H1 (cell line): ENCODE results near the gene CRACDL. TPM values are rescaled to one million over a fixed set of nuclear protein-coding genes. Genes with fewer than 3 reads are reported as not detected.

Experiments
- CTCF ChIA-PET: fragments of 300-600 bp; sonication (Branson Sonifier 250); formaldehyde crosslinking; loops from one replicate; lab custom pipeline; 2021; ENCODE audit not compliant: partially characterized antibody; lab: Charles Lee
- POLR2A ChIA-PET: fragments of 300-600 bp; sonication (Branson Sonifier 250); formaldehyde crosslinking; loops from one replicate; lab custom pipeline; 2021; ENCODE audit warnings: inconsistent platforms; ENCODE audit not compliant: partially characterized antibody; lab: Charles Lee
- DNase-seq, 2 experiments: peaks; one replicate each; pipeline versions ENCODE4 v3.0.0 to v3.0.0-alpha.2; 2010 to 2022; ENCODE audit warnings: low spot score in 2 of 2, low read depth in 1 of 2, mixed read lengths in 1 of 2
- FAIRE-seq: peaks from 2 replicates; lab custom pipeline; 2011; peaks lifted over from hg19 to GRCh38; lab: Jason Lieb, UNC
- H2AFZ ChIP-seq: 2 replicates; pipeline ENCODE4 v1.8.1; 2012; ENCODE audit warnings: low read length, inconsistent platforms
- H2AK5ac ChIP-seq: 2 replicates; pipeline ENCODE4 v1.6.1; 2013; ENCODE audit warnings: low read depth, low read length
- H2BK120ac ChIP-seq: replicated peaks from 2 replicates; pipeline ENCODE3; 2013; ENCODE audit warnings: low read depth, low read length, inconsistent platforms
- H2BK12ac ChIP-seq: 2 replicates; pipeline ENCODE4 v1.6.1; 2013; ENCODE audit warnings: low read depth, low read length
- H2BK15ac ChIP-seq: 2 replicates; pipeline ENCODE4 v1.6.1; 2013; ENCODE audit warnings: low read length
- H2BK20ac ChIP-seq: 2 replicates; pipeline ENCODE4 v1.6.1; 2013; ENCODE audit warnings: low read length
- H2BK5ac ChIP-seq: 2 replicates; pipeline ENCODE4 v1.6.1; 2013; ENCODE audit warnings: low read depth, low read length
- H3K14ac ChIP-seq: 2 replicates; pipeline ENCODE4 v1.6.1; 2013; ENCODE audit warnings: inconsistent platforms; ENCODE audit not compliant: insufficient read length
- H3K18ac ChIP-seq: 2 replicates; pipeline ENCODE4 v1.6.1; 2013; ENCODE audit warnings: low read length; ENCODE audit errors: extremely low read depth
- H3K23ac ChIP-seq: 2 replicates; pipeline ENCODE4 v1.6.1; 2013; ENCODE audit warnings: inconsistent platforms; ENCODE audit not compliant: insufficient read length
- H3K23me2 ChIP-seq: 2 replicates; pipeline ENCODE4 v1.6.1; 2013; ENCODE audit warnings: low read depth, low read length
- H3K27ac ChIP-seq: 2 replicates; pipeline ENCODE4 v1.6.1; 2011; ENCODE audit warnings: low read depth, low read length, inconsistent platforms
- H3K27me3 ChIP-seq, 4 experiments: replicated peaks in 1 of 4; 1 replicate in 1 of 4; 2 replicates in 3 of 4; pipeline versions ENCODE4 v1.6.1 to v1.8.1; 2011 to 2013; ENCODE audit warnings: low read length in 3 of 4, mild to moderate bottlenecking in 3 of 4, inconsistent platforms in 2 of 4, mixed read lengths in 2 of 4, moderate library complexity in 1 of 4; ENCODE audit not compliant: control insufficient read depth in 3 of 4, insufficient read depth in 3 of 4; ENCODE audit errors: extremely low read depth in 1 of 4
- H3K36me3 ChIP-seq, 4 experiments: 2 replicates each; pipeline versions ENCODE4 v1.6.1 to v1.8.1; 2011 to 2013; ENCODE audit warnings: mild to moderate bottlenecking in 4 of 4, low read length in 3 of 4, moderate library complexity in 2 of 4, control low read depth in 1 of 4, inconsistent platforms in 1 of 4; ENCODE audit not compliant: insufficient read depth in 4 of 4, control insufficient read depth in 2 of 4
- H3K4ac ChIP-seq: replicated peaks from 2 replicates; pipeline ENCODE3; 2013; ENCODE audit warnings: low read length, low read depth, mixed read lengths, inconsistent platforms; ENCODE audit not compliant: insufficient read length
- H3K4me1 ChIP-seq, 4 experiments: replicated peaks in 1 of 4; 1 replicate in 1 of 4; 2 replicates in 3 of 4; pipeline versions ENCODE4 v1.6.1 to v1.8.1; 2011 to 2013; ENCODE audit warnings: low read length in 3 of 4, inconsistent platforms in 2 of 4, mixed read lengths in 1 of 4; ENCODE audit not compliant: insufficient read depth in 4 of 4, control insufficient read depth in 3 of 4
- H3K4me2 ChIP-seq, 2 experiments: 2 replicates each; pipeline versions ENCODE4 v1.6.1 to v1.8.1; 2011 to 2013; ENCODE audit warnings: low read depth in 2 of 2, low read length in 2 of 2, control low read depth in 1 of 2, inconsistent platforms in 1 of 2, mild to moderate bottlenecking in 1 of 2; ENCODE audit not compliant: insufficient read depth in 1 of 2
- H3K4me3 ChIP-seq, 4 experiments: fragments of 200-600, 300-600 bp in 1 of 4; sonication (generic), shearing (Covaris generic), sonication (Bioruptor Twin) in 1 of 4; 2 replicates each; pipeline versions ENCODE4 v1.5.1 to v1.8.1; 2011 to 2016; ENCODE audit warnings: low read length in 4 of 4, low read depth in 3 of 4, control low read depth in 2 of 4, inconsistent platforms in 2 of 4, mild to moderate bottlenecking in 2 of 4, mixed read lengths in 1 of 4, moderate library complexity in 1 of 4; ENCODE audit not compliant: insufficient read depth in 2 of 4; ENCODE audit errors: extremely low read depth in 1 of 4
- H3K56ac ChIP-seq: replicated peaks from 2 replicates; pipeline ENCODE3; 2013; ENCODE audit warnings: low read depth, mild to moderate bottlenecking, mixed read lengths, low read length, inconsistent platforms; ENCODE audit not compliant: insufficient read length
- H3K79me1 ChIP-seq: 2 replicates; pipeline ENCODE4 v1.6.1; 2013; ENCODE audit warnings: low read depth, low read length, control low read depth
- H3K79me2 ChIP-seq, 2 experiments: 2 replicates each; pipeline versions ENCODE4 v1.6.1 to v1.8.1; 2012 to 2013; ENCODE audit warnings: low read length in 2 of 2, mild to moderate bottlenecking in 2 of 2, inconsistent platforms in 1 of 2; ENCODE audit not compliant: insufficient read depth in 2 of 2, control insufficient read depth in 1 of 2
- H3K9ac ChIP-seq, 4 experiments: replicated peaks in 1 of 4; 1 replicate in 1 of 4; 2 replicates in 3 of 4; pipeline versions ENCODE4 v1.6.1 to v1.8.1; 2011 to 2013; ENCODE audit warnings: low read depth in 3 of 4, low read length in 3 of 4, control low read depth in 2 of 4, mild to moderate bottlenecking in 2 of 4, moderate library complexity in 2 of 4, inconsistent platforms in 1 of 4; ENCODE audit errors: extremely low read depth in 1 of 4
- H3K9me3 ChIP-seq, 2 experiments: 2 replicates each; pipeline versions ENCODE4 v1.6.1 to v1.8.1; 2012 to 2013; ENCODE audit warnings: mild to moderate bottlenecking in 2 of 2, moderate library complexity in 2 of 2, control low read depth in 1 of 2, inconsistent platforms in 1 of 2, low read depth in 1 of 2, low read length in 1 of 2, mixed read lengths in 1 of 2; ENCODE audit not compliant: insufficient read depth in 2 of 2
- H4K20me1 ChIP-seq, 2 experiments: replicated peaks in 1 of 2; 2 replicates each; pipeline versions ENCODE3 to v1.8.1; 2011 to 2013; ENCODE audit warnings: inconsistent platforms in 2 of 2, low read length in 2 of 2, mild to moderate bottlenecking in 1 of 2; ENCODE audit not compliant: insufficient read depth in 2 of 2, control insufficient read depth in 1 of 2
- H4K5ac ChIP-seq: 2 replicates; pipeline ENCODE4 v1.6.1; 2013; ENCODE audit warnings: low read length, low read depth, mixed read lengths, inconsistent platforms; ENCODE audit not compliant: insufficient read length
- H4K8ac ChIP-seq: 2 replicates; pipeline ENCODE4 v1.8.0; 2013; ENCODE audit warnings: mild to moderate bottlenecking, moderate library complexity, low read length, inconsistent platforms; ENCODE audit not compliant: insufficient read depth; ENCODE audit errors: extremely low read depth
- H4K91ac ChIP-seq: replicated peaks from 2 replicates; pipeline ENCODE3; 2013; ENCODE audit warnings: low read length, mixed read lengths, inconsistent platforms; ENCODE audit not compliant: insufficient read length
- CBX5 ChIP-seq: fragments of 300-800, 300-1000 bp; sonication (generic); IDR thresholded peaks from 2 replicates; pipeline ENCODE4 v1.7.1; 2016; ENCODE audit warnings: antibody characterized with exemption, low read length, low read depth
- CHD1 ChIP-seq: IDR thresholded peaks from 2 replicates; pipeline ENCODE4 v1.6.1; 2012; ENCODE audit warnings: low read depth, low read length, improper control_type of control experiment
- EGR1 ChIP-seq: IDR thresholded peaks from 2 replicates; pipeline ENCODE4 v1.6.1; 2011; ENCODE audit warnings: low read depth, low read length, borderline replicate concordance
- EZH2 ChIP-seq: fragments of 200-600 bp; sonication (generic); IDR thresholded peaks from 2 replicates; pipeline ENCODE4 v1.7.1; 2012; ENCODE audit warnings: low read depth, mild to moderate bottlenecking, moderate library complexity, low read length, inconsistent platforms; ENCODE audit not compliant: severe bottlenecking
- HDAC2 ChIP-seq, 2 experiments: fragments of 300-600 bp in 1 of 2; sonication (generic) in 1 of 2; IDR thresholded peaks; 2 replicates each; pipeline ENCODE4 v1.6.1; 2011 to 2012; ENCODE audit warnings: low read depth in 2 of 2, low read length in 2 of 2, mild to moderate bottlenecking in 2 of 2, moderate library complexity in 2 of 2, borderline replicate concordance in 1 of 2, inconsistent platforms in 1 of 2
- JUND ChIP-seq: IDR thresholded peaks from 2 replicates; pipeline ENCODE4 v1.6.1; 2011; ENCODE audit warnings: mild to moderate bottlenecking, improper control_type of control experiment, low read length
- KDM1A ChIP-seq: fragments of 200-600, 300-600 bp; sonication (generic); IDR thresholded peaks from 2 replicates; pipeline ENCODE4 v1.7.1; 2016; ENCODE audit warnings: mild to moderate bottlenecking, low read length, borderline replicate concordance
- POLR2AphosphoS5 ChIP-seq: IDR thresholded peaks from 2 replicates; pipeline ENCODE4 v1.6.1; 2011; ENCODE audit warnings: low read depth, low read length
- RBBP5 ChIP-seq: IDR thresholded peaks from 2 replicates; pipeline ENCODE4 v1.7.1; 2012; ENCODE audit warnings: low read depth, mild to moderate bottlenecking, inconsistent platforms, low read length, moderate library complexity, borderline replicate concordance
- SP1 ChIP-seq: IDR thresholded peaks from 2 replicates; pipeline ENCODE4 v1.6.1; 2011; ENCODE audit warnings: low read depth, low read length
- TCF12 ChIP-seq: IDR thresholded peaks from 2 replicates; pipeline ENCODE4 v1.6.1; 2011; ENCODE audit warnings: low read depth, mild to moderate bottlenecking, low read length
- YY1 ChIP-seq: IDR thresholded peaks from 2 replicates; pipeline ENCODE4 v1.6.1; 2011; ENCODE audit warnings: low read depth, mild to moderate bottlenecking, low read length
- WGBS, 2 experiments: shearing (Covaris generic) in 1 of 2; methylation state at CpG; one replicate each; pipeline versions ENCODE4 v1.1.6 to v1.1.7; 2013 to 2015; ENCODE audit warnings: low lambda C conversion rate in 2 of 2, mixed read lengths in 2 of 2, inconsistent platforms in 1 of 2, low coverage in 1 of 2, missing lambda C conversion rate in 1 of 2; ENCODE audit not compliant: insufficient replicate concordance in 2 of 2, insufficient coverage in 1 of 2, insufficient read length in 1 of 2; ENCODE audit errors: extremely low coverage in 1 of 2, missing lambda C conversion rate in 1 of 2; 5-methylcytosine and 5-hydroxymethylcytosine counted together
- polyA plus RNA-seq, 7 experiments: library from polyadenylated mRNA; depleted of rRNA in 3 of 7; stranded (reverse) in 5 of 7; unstranded in 2 of 7; fragments of >200 nt in 5 of 7; fragments of 200-250 nt in 2 of 7; gene quantifications; 1 replicate in 5 of 7; 2 replicates in 1 of 7; 4 replicates in 1 of 7; pipeline versions ENCODE4 v1.2.1 to v1.2.3, GENCODE V29; 2011 to 2013; ENCODE audit warnings: missing spikeins in 2 of 7, mixed read lengths in 2 of 7
- total RNA-seq: library from RNA; stranded (reverse); fragmentation: NEBNext Ultra II Directional; extraction: Animal tissue kit (Norgen Biotek cat#: 25700); gene quantifications from 2 replicates; pipeline ENCODE4 v1.2.1, GENCODE V29; 2021

CRACDL gene
- total and polyA plus RNA-seq, 2 of the 8 experiments (the other 6 are each of a cell fraction or from before 2014, with no cell fraction given) = 0.07 to 0.38 TPM

DNA sequence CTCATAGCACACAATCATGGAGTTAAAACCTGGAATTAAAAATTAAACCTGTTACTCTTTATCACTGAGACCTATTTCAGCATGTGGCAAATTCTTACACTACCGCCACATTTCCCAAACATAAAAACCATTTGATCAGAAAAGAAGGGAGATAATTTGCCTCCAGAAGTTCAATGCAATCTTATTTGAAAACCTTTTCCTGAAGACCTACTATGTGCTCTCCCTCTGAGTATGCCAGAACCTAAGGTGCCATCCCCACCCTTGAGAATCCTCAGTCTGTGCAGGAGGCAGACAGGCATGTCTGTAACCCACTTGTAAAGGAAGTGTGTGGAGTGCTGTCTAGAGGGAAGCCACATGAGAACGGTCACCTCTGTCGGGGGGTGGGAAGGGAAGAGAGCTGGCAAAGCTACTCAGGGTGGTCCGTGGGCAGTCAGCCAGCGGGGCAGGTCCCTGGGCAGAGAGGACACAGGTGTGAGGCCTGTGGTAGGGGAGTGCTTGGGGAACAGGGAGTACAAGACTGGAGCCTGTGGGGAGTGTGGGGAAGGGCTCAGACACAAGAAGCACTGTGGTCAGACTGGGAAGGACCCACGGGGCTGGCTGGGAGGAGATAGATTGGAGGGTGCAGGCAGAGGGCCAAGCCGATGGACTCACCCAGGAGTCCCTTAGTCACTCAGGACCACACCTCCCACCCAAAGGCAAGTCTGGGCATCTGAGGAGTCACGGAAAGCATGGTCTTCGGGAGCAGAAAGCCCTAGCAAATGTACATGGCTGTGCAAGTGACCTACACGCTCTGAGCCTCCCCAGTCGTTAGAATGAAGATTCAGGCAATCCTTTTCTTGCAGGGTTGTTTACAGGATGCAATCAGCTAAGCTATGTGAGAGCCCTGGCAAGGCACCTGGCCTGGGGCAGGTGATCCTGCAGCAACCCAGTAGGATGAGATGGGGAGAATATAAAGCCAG lies 22.8 kb downstream of the CRACDL start:
- Histone ChIP-seq H3K14ac (no peak overlapping the region), H4K8ac (no peak overlapping the region; the same call in 1 of the 2 replicates), H3K23ac (no peak overlapping the region), H2BK15ac (0 out of 2 replicates have a peak overlapping the region, but pooled peaks have one; percentile 67), H3K4me1 (peaks cover 0 to 19% (median 6%) of the 10 kb centered on the region in 4 experiments), H3K9ac (no peak overlapping the region), H4K20me1 (no peaks in the 10 kb centered on the region), H2AFZ (peak overlapping the region; percentile 83), H3K79me2 (no peaks in the 10 kb centered on the region), H2BK12ac (0 out of 2 replicates have a peak overlapping the region, but pooled peaks have one; percentile 2), H2BK120ac (no peak overlapping the region), H3K27me3 (no peaks in the 10 kb centered on the region; a peak in 1 of 7 replicates), H2AK5ac (no peak overlapping the region), H2BK5ac (no peak overlapping the region), H4K91ac (no peak overlapping the region), H4K5ac (no peak overlapping the region), H3K4me2 (no peak overlapping the region), H3K18ac (no peak overlapping the region), H3K56ac (no peak overlapping the region), H3K4ac (no peak overlapping the region), H3K27ac (no peak overlapping the region), H3K4me3 (no peak overlapping the region), H3K36me3 (no peaks in the 10 kb centered on the region), H2BK20ac (no peak overlapping the region), H3K23me2 (no peaks in the 10 kb centered on the region), H3K79me1 (no peaks in the 10 kb centered on the region), H3K9me3 (no peaks in the 10 kb centered on the region)
- POLR2A ChIA-PET = interaction anchor here (1.2 kb wide), 1 partner anchor 10 kb away, joined by 3 read pairs; no protein-coding TSS in a partner anchor
- DNase-seq = no peak
- FAIRE-seq = no peak
- CTCF ChIA-PET = interaction anchor here (1.4 to 2.4 kb wide), 3 partner anchors 10 to 28 kb away, joined by 3 to 8 read pairs (median 3); no protein-coding TSS in a partner anchor
- WGBS, 2 experiments = 92% methylated on average over 11 of the region's 11 CpGs; no CpG with 5 or more reads in 1 of the 2 experiments
- no peak for TF ChIP-seq KDM1A
- TF ChIP-seq EGR1 = no peak
- TF ChIP-seq YY1 = no peak
- TF ChIP-seq TCF12 = no peak
- TF ChIP-seq JUND = no peak
- TF ChIP-seq EZH2 = no peak
- TF ChIP-seq SP1 = no peak
- no peak for TF ChIP-seq POLR2AphosphoS5
- TF ChIP-seq CHD1 = no peak
- TF ChIP-seq HDAC2 (IDR thresholded peaks at IDR 0.05; ENCODE audit: borderline replicate concordance in 1 of 2, low read depth in 2 of 2, low read length in 2 of 2) = no peak
- TF ChIP-seq CBX5 = no peak
- TF ChIP-seq RBBP5 = no peak
